ENCODE results near the gene PGP. TPM values are rescaled to one million over a fixed set of nuclear protein-coding genes. Genes with fewer than 3 reads are reported as not detected.
"Not testable (repeated sequence)": the region's sequence is repeated elsewhere in the genome, so short reads cannot be mapped to it uniquely, and the experiment has no call there.

PGP gene, protein sequence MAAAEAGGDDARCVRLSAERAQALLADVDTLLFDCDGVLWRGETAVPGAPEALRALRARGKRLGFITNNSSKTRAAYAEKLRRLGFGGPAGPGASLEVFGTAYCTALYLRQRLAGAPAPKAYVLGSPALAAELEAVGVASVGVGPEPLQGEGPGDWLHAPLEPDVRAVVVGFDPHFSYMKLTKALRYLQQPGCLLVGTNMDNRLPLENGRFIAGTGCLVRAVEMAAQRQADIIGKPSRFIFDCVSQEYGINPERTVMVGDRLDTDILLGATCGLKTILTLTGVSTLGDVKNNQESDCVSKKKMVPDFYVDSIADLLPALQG
- total RNA-seq: 28.5 and 30.6 TPM in 2 replicates
- long read RNA-seq, partial matches to known transcripts: 0 of 3 reads
- long read RNA-seq, other reads (novel, unspliced or antisense): 3 of 3 reads

- TF ChIP-seq CTCF (IDR thresholded peaks at IDR 0.05; ENCODE audit: unreplicated experiment): no peak
- Mint-ChIP-seq H3K27me3 (no peaks in the 10 kb centered on the region), H3K9me3 (ENCODE audit: low read depth) (no peaks in the 10 kb centered on the region), H3K36me3 (ENCODE audit: insufficient read depth) (no peaks in the 10 kb centered on the region), H3K4me1 (ENCODE audit: low read depth) (peaks cover 13% of the 10 kb centered on the region), H3K4me3 (ENCODE audit: low read depth) (peak within 1 kb of the TSS; percentile 86), H3K27ac (peak within 1 kb of the TSS; percentile 98)
- no peak for DNase-seq (ENCODE audit: low spot score, unreplicated experiment)
Observed at GRCh38 chr16:2214719-2214968, at the start of gene PGP. Gene PGP, minus strand, starts transcription at chr16:2214840. Its CDS starts 63 bp downstream, at chr16:2214777.

GRCh38 chr16:2263026-2263425, 48.4 kb upstream of the PGP start:
- not testable (repeated sequence) for H3K27ac Mint-ChIP-seq; H3K27me3 Mint-ChIP-seq; H3K4me3 Mint-ChIP-seq (ENCODE audit: low read depth); H3K9me3 Mint-ChIP-seq (ENCODE audit: low read depth); DNase-seq (ENCODE audit: low spot score, unreplicated experiment)
- H3K4me1 Mint-ChIP-seq (ENCODE audit: low read depth): peaks cover 19% of the 10 kb centered on the region
- H3K36me3 Mint-ChIP-seq (ENCODE audit: insufficient read depth): peaks cover 19% of the 10 kb centered on the region

DNA sequence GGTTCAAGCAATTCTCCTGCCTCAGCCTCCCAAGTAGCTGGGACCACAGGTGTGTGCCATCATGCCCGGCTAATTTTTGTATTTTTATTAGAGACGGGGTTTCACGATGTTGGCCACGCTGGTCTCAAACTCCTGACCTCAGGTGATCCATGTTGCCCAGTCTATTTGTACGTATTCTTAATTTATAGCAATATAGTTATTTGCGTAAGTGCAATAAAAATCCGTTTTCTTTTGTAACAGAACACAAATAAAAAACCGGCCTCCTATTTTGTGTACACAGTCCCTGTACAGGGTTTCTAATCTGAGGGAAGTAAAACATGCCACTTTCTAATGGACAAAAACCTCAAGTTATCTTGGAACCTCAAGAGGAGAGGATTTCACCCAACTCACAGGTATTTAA, 45.6 kb upstream of the PGP start:
- no peaks in the 10 kb centered on the region for H3K27me3 Mint-ChIP-seq
- peaks cover 7% of the 10 kb centered on the region for H3K4me1 Mint-ChIP-seq (ENCODE audit: low read depth)
- H3K27ac Mint-ChIP-seq: no peak overlapping the region
- no peak overlapping the region for H3K4me3 Mint-ChIP-seq (ENCODE audit: low read depth)
- no peaks in the 10 kb centered on the region for H3K9me3 Mint-ChIP-seq (ENCODE audit: low read depth)
- DNase-seq (ENCODE audit: low spot score, unreplicated experiment): no peak
- peaks cover 31% of the 10 kb centered on the region for H3K36me3 Mint-ChIP-seq (ENCODE audit: insufficient read depth)
- no peak for TF ChIP-seq CTCF (IDR thresholded peaks at IDR 0.05; ENCODE audit: unreplicated experiment)

GRCh38 chr16:2258530-2258929, 43.9 kb upstream of the PGP start:
- H3K9me3 Mint-ChIP-seq (ENCODE audit: low read depth); H3K27me3 Mint-ChIP-seq; H3K27ac Mint-ChIP-seq; H3K4me3 Mint-ChIP-seq (ENCODE audit: low read depth); DNase-seq (ENCODE audit: low spot score, unreplicated experiment); H3K4me1 Mint-ChIP-seq (ENCODE audit: low read depth): not testable (repeated sequence)
- peaks cover 31% of the 10 kb centered on the region for H3K36me3 Mint-ChIP-seq (ENCODE audit: insufficient read depth)

DNA sequence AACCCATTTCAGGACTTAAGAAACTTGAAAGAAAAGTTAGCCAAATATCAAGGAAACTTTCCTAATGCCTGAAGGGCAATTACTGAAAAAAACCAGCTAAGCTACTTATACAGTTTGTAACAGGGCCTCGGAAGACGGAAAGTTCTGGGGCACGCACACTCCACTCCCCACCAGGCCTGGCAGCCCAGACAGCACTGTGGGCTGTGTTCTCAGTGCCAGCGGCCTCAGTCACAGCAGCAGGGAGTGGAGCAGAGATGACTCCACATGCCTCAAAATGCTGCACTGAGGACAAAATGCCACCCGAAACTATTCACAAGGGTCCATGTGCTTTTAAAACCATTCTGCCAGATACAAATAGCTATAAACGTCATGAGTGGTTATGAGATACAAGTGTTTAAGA, 43.1 kb upstream of the PGP start:
- peaks cover 35% of the 10 kb centered on the region for H3K36me3 Mint-ChIP-seq (ENCODE audit: insufficient read depth)
- no peak overlapping the region for H3K27ac Mint-ChIP-seq
- no peaks in the 10 kb centered on the region for H3K4me1 Mint-ChIP-seq (ENCODE audit: low read depth)
- no peak for TF ChIP-seq CTCF (IDR thresholded peaks at IDR 0.05; ENCODE audit: unreplicated experiment)
- no peaks in the 10 kb centered on the region for H3K27me3 Mint-ChIP-seq
- H3K4me3 Mint-ChIP-seq (ENCODE audit: low read depth): no peak overlapping the region
- no peak for DNase-seq (ENCODE audit: low spot score, unreplicated experiment)
- no peaks in the 10 kb centered on the region for H3K9me3 Mint-ChIP-seq (ENCODE audit: low read depth)

GRCh38 chr16:2256531-2257140, 42.0 kb upstream of the PGP start:
- Mint-ChIP-seq H3K36me3 (ENCODE audit: insufficient read depth) (peaks cover 27% of the 10 kb centered on the region), H3K4me3 (ENCODE audit: low read depth) (no peak overlapping the region)
- TF ChIP-seq CTCF (IDR thresholded peaks at IDR 0.05; ENCODE audit: unreplicated experiment): no peak

More at GRCh38 chr16:2256531-2257140, 42.0 kb upstream of the PGP start:
- DNase-seq (ENCODE audit: low spot score, unreplicated experiment): no peak
- Mint-ChIP-seq H3K4me1 (ENCODE audit: low read depth) (peaks cover 4% of the 10 kb centered on the region), H3K27me3 (no peaks in the 10 kb centered on the region), H3K9me3 (ENCODE audit: low read depth) (no peaks in the 10 kb centered on the region), H3K27ac (no peak overlapping the region)

Measured in progenitor cell of endocrine pancreas (in vitro differentiated cells).